ENCODE data around the gene TSPY8. TPM values are rescaled to one million over a fixed set of nuclear protein-coding genes. Genes with fewer than 3 reads are reported as not detected.

Gene TSPY8, protein sequence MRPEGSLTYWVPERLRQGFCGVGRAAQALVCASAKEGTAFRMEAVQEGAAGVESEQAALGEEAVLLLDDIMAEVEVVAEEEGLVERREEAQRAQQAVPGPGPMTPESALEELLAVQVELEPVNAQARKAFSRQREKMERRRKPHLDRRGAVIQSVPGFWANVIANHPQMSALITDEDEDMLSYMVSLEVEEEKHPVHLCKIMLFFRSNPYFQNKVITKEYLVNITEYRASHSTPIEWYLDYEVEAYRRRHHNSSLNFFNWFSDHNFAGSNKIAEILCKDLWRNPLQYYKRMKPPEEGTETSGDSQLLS
- not detected in 2 replicates for total RNA-seq

DNA sequence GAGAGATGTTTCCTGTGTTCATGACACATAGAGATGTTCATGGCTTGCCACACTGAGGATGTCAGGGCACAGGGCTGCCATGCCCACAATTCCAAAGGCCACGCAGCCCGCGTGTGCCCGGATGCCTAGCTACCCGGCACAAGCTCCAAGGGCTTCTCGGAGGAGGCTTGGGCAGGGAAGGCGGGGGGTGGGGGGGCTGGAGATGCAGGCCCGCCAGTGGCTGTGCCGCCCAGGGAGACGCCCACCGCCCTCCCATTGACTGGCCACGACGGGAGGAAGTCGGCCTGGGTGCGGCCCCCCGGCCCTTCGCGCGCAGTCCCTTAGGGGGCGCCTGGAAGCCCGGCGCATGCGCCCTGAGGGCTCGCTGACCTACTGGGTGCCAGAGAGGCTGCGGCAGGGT is at the start of gene TSPY8:
TSPY8 (plus strand) TSS at position 301 of the 400 bp plus-strand sequence; CDS start at position 347, 46 bp downstream.

DNA sequence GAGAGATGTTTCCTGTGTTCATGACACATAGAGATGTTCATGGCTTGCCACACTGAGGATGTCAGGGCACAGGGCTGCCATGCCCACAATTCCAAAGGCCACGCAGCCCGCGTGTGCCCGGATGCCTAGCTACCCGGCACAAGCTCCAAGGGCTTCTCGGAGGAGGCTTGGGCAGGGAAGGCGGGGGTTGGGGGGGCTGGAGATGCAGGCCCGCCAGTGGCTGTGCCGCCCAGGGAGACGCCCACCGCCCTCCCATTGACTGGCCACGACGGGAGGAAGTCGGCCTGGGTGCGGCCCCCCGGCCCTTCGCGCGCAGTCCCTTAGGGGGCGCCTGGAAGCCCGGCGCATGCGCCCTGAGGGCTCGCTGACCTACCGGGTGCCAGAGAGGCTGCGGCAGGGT is 20.4 kb upstream of the TSPY8 start, which contains the start of gene TSPY4:
TSPY4 (plus strand) TSS at position 301 of the 400 bp plus-strand sequence; CDS start at position 347, 46 bp downstream.

DNA sequence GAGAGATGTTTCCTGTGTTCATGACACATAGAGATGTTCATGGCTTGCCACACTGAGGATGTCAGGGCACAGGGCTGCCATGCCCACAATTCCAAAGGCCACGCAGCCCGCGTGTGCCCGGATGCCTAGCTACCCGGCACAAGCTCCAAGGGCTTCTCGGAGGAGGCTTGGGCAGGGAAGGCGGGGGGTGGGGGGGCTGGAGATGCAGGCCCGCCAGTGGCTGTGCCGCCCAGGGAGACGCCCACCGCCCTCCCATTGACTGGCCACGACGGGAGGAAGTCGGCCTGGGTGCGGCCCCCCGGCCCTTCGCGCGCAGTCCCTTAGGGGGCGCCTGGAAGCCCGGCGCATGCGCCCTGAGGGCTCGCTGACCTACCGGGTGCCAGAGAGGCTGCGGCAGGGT is 40.5 kb downstream of the TSPY8 start, which contains the start of gene TSPY3:
TSPY3 (plus strand) TSS at position 301 of the 400 bp plus-strand sequence; CDS start at position 347, 46 bp downstream.

Small RNAs within 50 kb of the gene (small RNA-seq; reads per million reads assigned to genes)
- gene AC006158.1, result not detected

Other genes with a start within 250 kb of the TSPY8 start
- gene TSPY4, start 20.3 kb upstream of the TSPY8 start, total RNA-seq, result not detected in 2 replicates
- not detected in 2 replicates for gene TSPY3, start 40.6 kb downstream of the TSPY8 start, total RNA-seq
- gene TSPY1, start 109.2 kb downstream of the TSPY8 start, total RNA-seq, result not detected in 2 replicates
- gene TSPY9, start 129.5 kb downstream of the TSPY8 start, total RNA-seq, result not detected in 2 replicates
- not detected in 2 replicates for gene TSPY10, start 170.1 kb downstream of the TSPY8 start, total RNA-seq

Measured in hair follicle dermal papilla cell (primary cell).